Loucy (cell line): ENCODE data around the gene DEK.

ENCODE experiments used
- H2AFZ ChIP-seq: fragments of 200-600 bp; sonication (generic); 2 replicates; pipeline ENCODE4 v1.6.0; 2016; ENCODE audit warnings: antibody characterized with exemption, mild to moderate bottlenecking, low read length, moderate library complexity
- H3F3A ChIP-seq: fragments of 200-600 bp; 2 replicates; pipeline ENCODE4 v1.6.0; 2016; ENCODE audit warnings: antibody characterized with exemption, low read depth, mild to moderate bottlenecking
- H3K27me3 ChIP-seq: fragments of 200-600 bp; sonication (generic); 2 replicates; pipeline ENCODE4 v1.6.1; 2014; ENCODE audit warnings: low read length, mild to moderate bottlenecking; ENCODE audit not compliant: insufficient read depth, poor library complexity, severe bottlenecking
- H3K36me3 ChIP-seq: fragments of 200-600 bp; sonication (generic); 2 replicates; pipeline ENCODE4 v1.6.1; 2016; ENCODE audit warnings: low read length; ENCODE audit not compliant: insufficient read depth
- H3K4me1 ChIP-seq: fragments of 200-600 bp; sonication (generic); 2 replicates; pipeline ENCODE4 v1.5.1; 2014; ENCODE audit warnings: low read length, mild to moderate bottlenecking; ENCODE audit not compliant: insufficient read depth, poor library complexity, severe bottlenecking
- H3K4me2 ChIP-seq: fragments of 200-600 bp; sonication (generic); 2 replicates; pipeline ENCODE4 v1.6.0; 2014; ENCODE audit warnings: antibody characterized with exemption, low read length, low read depth, mild to moderate bottlenecking; ENCODE audit not compliant: poor library complexity, severe bottlenecking
- H3K4me3 ChIP-seq: fragments of 200-600 bp; sonication (generic); 2 replicates; pipeline ENCODE4 v1.5.1; 2014; ENCODE audit warnings: low read length, mild to moderate bottlenecking, mixed read lengths; ENCODE audit not compliant: poor library complexity, severe bottlenecking
- H3K79me2 ChIP-seq: fragments of 200-600 bp; sonication (generic); 2 replicates; pipeline ENCODE4 v1.6.1; 2014; ENCODE audit warnings: low read length; ENCODE audit not compliant: insufficient read depth
- H3K9ac ChIP-seq: fragments of 200-600 bp; sonication (generic); 2 replicates; pipeline ENCODE4 v1.6.0; 2014; ENCODE audit warnings: mild to moderate bottlenecking, low read depth, low read length, moderate library complexity; ENCODE audit not compliant: poor library complexity, severe bottlenecking
- H3K9me2 ChIP-seq: fragments of 200-600 bp; sonication (generic); replicated peaks from 2 replicates; pipeline ENCODE4 v1.6.1; 2016; ENCODE audit warnings: low read depth, low read length, mixed read lengths
- H3K9me3 ChIP-seq: fragments of 200-600 bp; sonication (generic); 2 replicates; pipeline ENCODE4 v1.6.1; 2014; ENCODE audit warnings: mild to moderate bottlenecking, antibody characterized with exemption, low read length, low read depth; ENCODE audit not compliant: insufficient read depth
- H4K20me1 ChIP-seq: fragments of 200-600 bp; sonication (generic); 2 replicates; pipeline ENCODE4 v1.6.0; 2014; ENCODE audit warnings: antibody characterized with exemption, low read length, mild to moderate bottlenecking; ENCODE audit not compliant: insufficient read depth, poor library complexity, severe bottlenecking
- EZH2phosphoT487 ChIP-seq: fragments of 200-600 bp; IDR thresholded peaks from 2 replicates; pipeline ENCODE4 v1.6.1; 2018; ENCODE audit warnings: antibody characterized with exemption, mild to moderate bottlenecking, moderate library complexity, borderline replicate concordance
- TF ChIP-seq, protein P1 (sequence below): fragments of 200-600 bp; sonication (generic); conservative IDR thresholded peaks from 2 replicates; pipeline ENCODE4 v1.5.1; 2014; ENCODE audit warnings: mild to moderate bottlenecking, antibody characterized with exemption, low read length

The DEK gene

GRCh38 chr6:18203786-18204185 lies 60.5 kb downstream of the DEK start:
- Histone ChIP-seq H3K79me2 (no peaks in the 10 kb centered on the region), H2AFZ (no peak overlapping the region), H3K4me3 (no peak overlapping the region), H3K4me1 (no peaks in the 10 kb centered on the region), H3K36me3 (peaks cover 9% of the 10 kb centered on the region; the same call in 1 of the 2 replicates), H3K9me2 (no peaks in the 10 kb centered on the region), H3K9me3 (no peaks in the 10 kb centered on the region), H4K20me1 (no peaks in the 10 kb centered on the region), H3F3A (no peaks in the 10 kb centered on the region), H3K4me2 (no peak overlapping the region), H3K27me3 (no peaks in the 10 kb centered on the region), H3K9ac (no peak overlapping the region)
- no peak for TF ChIP-seq EZH2phosphoT487
- TF ChIP-seq, protein P1, sequence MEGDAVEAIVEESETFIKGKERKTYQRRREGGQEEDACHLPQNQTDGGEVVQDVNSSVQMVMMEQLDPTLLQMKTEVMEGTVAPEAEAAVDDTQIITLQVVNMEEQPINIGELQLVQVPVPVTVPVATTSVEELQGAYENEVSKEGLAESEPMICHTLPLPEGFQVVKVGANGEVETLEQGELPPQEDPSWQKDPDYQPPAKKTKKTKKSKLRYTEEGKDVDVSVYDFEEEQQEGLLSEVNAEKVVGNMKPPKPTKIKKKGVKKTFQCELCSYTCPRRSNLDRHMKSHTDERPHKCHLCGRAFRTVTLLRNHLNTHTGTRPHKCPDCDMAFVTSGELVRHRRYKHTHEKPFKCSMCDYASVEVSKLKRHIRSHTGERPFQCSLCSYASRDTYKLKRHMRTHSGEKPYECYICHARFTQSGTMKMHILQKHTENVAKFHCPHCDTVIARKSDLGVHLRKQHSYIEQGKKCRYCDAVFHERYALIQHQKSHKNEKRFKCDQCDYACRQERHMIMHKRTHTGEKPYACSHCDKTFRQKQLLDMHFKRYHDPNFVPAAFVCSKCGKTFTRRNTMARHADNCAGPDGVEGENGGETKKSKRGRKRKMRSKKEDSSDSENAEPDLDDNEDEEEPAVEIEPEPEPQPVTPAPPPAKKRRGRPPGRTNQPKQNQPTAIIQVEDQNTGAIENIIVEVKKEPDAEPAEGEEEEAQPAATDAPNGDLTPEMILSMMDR, result no peak

DNA sequence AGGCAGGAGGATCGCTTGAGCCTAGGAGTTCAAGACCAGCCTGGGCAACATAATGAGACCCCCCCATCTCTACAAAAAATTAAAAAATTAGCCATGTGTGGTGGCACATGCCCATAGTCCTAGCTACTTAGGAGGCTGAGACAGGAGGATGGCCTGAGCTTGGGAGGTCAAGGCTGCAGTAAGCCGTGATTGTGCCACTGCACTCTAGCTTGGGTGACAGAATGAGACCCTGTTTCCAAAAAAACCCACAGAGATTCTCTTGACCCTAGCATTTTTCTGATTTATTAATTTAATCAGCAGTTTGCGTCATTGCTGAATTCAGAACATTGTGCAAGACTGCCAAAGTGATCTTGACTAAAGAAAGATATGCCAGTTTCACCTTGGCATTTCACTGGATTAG lies 72.3 kb downstream of the DEK start:
- Histone ChIP-seq H3K9me2 (no peaks in the 10 kb centered on the region), H3K4me2 (no peak overlapping the region), H3K4me1 (peaks cover 1% of the 10 kb centered on the region), H3K9ac (no peak overlapping the region), H3F3A (no peaks in the 10 kb centered on the region), H3K36me3 (no peaks in the 10 kb centered on the region; the same call in 1 of the 2 replicates), H3K27me3 (no peaks in the 10 kb centered on the region), H4K20me1 (no peaks in the 10 kb centered on the region), H2AFZ (no peak overlapping the region), H3K4me3 (no peak overlapping the region), H3K9me3 (no peaks in the 10 kb centered on the region), H3K79me2 (no peaks in the 10 kb centered on the region)
- TF ChIP-seq EZH2phosphoT487, result no peak
- TF ChIP-seq, protein P1, result no peak

DNA sequence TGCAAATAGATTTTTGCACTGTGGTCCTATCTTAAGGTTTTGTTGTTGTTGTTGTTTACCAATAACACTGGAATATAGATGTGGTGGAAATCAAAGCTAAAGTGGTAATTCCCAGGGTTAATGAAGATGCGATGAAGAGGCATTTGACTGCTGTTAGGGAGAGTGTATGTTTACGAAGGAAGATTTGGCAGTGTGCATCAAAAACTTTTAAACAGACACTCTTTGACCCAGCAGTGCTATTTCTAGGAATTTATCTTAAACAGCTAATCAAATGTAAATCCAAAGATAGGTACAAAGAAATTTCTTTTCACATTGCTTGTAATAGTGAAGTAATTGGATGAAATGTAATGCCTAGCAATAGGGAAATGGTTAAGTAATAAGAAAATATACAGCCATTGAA lies 75.1 kb downstream of the DEK start:
- Histone ChIP-seq H3K4me2 (no peak overlapping the region), H3K4me3 (no peak overlapping the region), H3F3A (no peaks in the 10 kb centered on the region), H3K4me1 (peaks cover 17% of the 10 kb centered on the region), H3K9ac (no peak overlapping the region), H2AFZ (no peak overlapping the region), H3K27me3 (no peaks in the 10 kb centered on the region), H3K36me3 (no peaks in the 10 kb centered on the region; the same call in 1 of the 2 replicates), H3K9me2 (no peaks in the 10 kb centered on the region), H3K9me3 (no peaks in the 10 kb centered on the region), H4K20me1 (no peaks in the 10 kb centered on the region), H3K79me2 (no peaks in the 10 kb centered on the region)
- TF ChIP-seq, protein P1, result no peak
- no peak for TF ChIP-seq EZH2phosphoT487
